ENCODE results near the gene MAPK10.

MAPK10 gene

GRCh38 chr4:86272669-86273068 lies 87.2 kb downstream of the MAPK10 start:
- DNase-seq (ENCODE audit: low read depth) = no peak
- TF ChIP-seq CTCF (conservative IDR thresholded peaks at IDR 0.05; ENCODE audit: low read depth, low read length) = no peak
- H3K4me3 ChIP-seq (ENCODE audit: low read depth, low read length) = no peak overlapping the region

GRCh38 chr4:86271057-86271456 lies 88.8 kb downstream of the MAPK10 start:
- TF ChIP-seq CTCF (conservative IDR thresholded peaks at IDR 0.05; ENCODE audit: low read depth, low read length) = no peak
- no peak overlapping the region for H3K4me3 ChIP-seq (ENCODE audit: low read depth, low read length)
- no peak for DNase-seq (ENCODE audit: low read depth)

- no peak for DNase-seq (ENCODE audit: low read depth)
- no peak for TF ChIP-seq CTCF (conservative IDR thresholded peaks at IDR 0.05; ENCODE audit: low read depth, low read length)
- H3K4me3 ChIP-seq (ENCODE audit: low read depth, low read length) = no peak overlapping the region
These were observed 90.5 kb downstream of the MAPK10 start for GRCh38 chr4:86269354-86269753.

GRCh38 chr4:86264241-86264640 lies 95.6 kb downstream of the MAPK10 start:
- no peak overlapping the region for H3K4me3 ChIP-seq (ENCODE audit: low read depth, low read length)
- no peak for TF ChIP-seq CTCF (conservative IDR thresholded peaks at IDR 0.05; ENCODE audit: low read depth, low read length)
- peak; percentile 6 for DNase-seq (ENCODE audit: low read depth)

GRCh38 chr4:86261636-86262035 lies 98.2 kb downstream of the MAPK10 start:
- no peak for TF ChIP-seq CTCF (conservative IDR thresholded peaks at IDR 0.05; ENCODE audit: low read depth, low read length)
- DNase-seq (ENCODE audit: low read depth) = peak; percentile 18
- H3K4me3 ChIP-seq (ENCODE audit: low read depth, low read length) = no peak overlapping the region

- no peak overlapping the region for H3K4me3 ChIP-seq (ENCODE audit: low read depth, low read length)
- no peak for TF ChIP-seq CTCF (conservative IDR thresholded peaks at IDR 0.05; ENCODE audit: low read depth, low read length)
- no peak for DNase-seq (ENCODE audit: low read depth)
These were observed 103.8 kb downstream of the MAPK10 start for GRCh38 chr4:86256086-86256485.

GRCh38 chr4:86250619-86251018 lies 109.2 kb downstream of the MAPK10 start:
- TF ChIP-seq CTCF (conservative IDR thresholded peaks at IDR 0.05; ENCODE audit: low read depth, low read length) = no peak
- no peak overlapping the region for H3K4me3 ChIP-seq (ENCODE audit: low read depth, low read length)
- DNase-seq (ENCODE audit: low read depth) = no peak

All from choroid plexus epithelial cell (primary cell).